Peyer's patch (tissue), 4 donors: ENCODE results near the gene PLEKHM3.

ENCODE experiments used
- CTCF ChIP-seq, 6 experiments: fragments of 450-650 bp in 4 of 6; fragments of 200-600 bp in 2 of 6; sonication (generic) in 1 of 6; IDR thresholded peaks; one replicate each; pipeline ENCODE4 v1.5.1; 2017 to 2019; ENCODE audit warnings: antibody characterized with exemption in 6 of 6, mild to moderate bottlenecking in 3 of 6, moderate library complexity in 1 of 6
- POLR2A ChIP-seq, 2 donors: fragments of 450-650 bp; IDR thresholded peaks; one replicate each; pipeline ENCODE4 v1.5.1; 2017; ENCODE audit warnings: antibody characterized with exemption in 2 of 2, mild to moderate bottlenecking in 2 of 2, moderate library complexity in 2 of 2

DNA sequence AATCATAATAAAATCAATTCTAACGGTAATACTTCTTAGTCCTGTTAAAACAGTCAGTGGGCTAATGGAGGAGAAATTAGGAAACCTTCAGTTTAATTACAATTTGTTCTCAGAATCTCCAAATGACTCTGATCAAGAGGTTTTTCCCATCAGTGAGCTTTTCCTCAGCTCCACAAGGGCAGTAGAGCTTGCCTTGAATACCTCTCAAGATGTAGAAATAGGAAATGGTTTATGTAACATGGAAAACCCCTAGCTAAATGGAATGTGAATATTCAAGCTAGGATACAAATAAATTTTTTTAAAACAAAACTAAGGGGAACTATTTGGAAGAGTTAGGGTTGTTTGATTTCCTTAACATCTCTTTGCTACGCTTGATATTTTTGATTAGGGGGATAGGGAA is 87.5 kb downstream of the PLEKHM3 start:
- TF ChIP-seq CTCF (IDR thresholded peaks at IDR 0.05) (no peak), POLR2A (IDR thresholded peaks at IDR 0.05) (no peak)
